GM21717 (cell line): Measurements from ENCODE around the gene PRCC.

Experiments used
- ATAC-seq: cut with Tn5 transposase; IDR thresholded peaks from one replicate; pipeline ENCODE4 v1.9.1; 2021; ENCODE audit warnings: mild to moderate bottlenecking, moderate library complexity; ENCODE audit not compliant: unreplicated experiment

The PRCC gene

GRCh38 chr1:156839426-156840109 is 72.2 kb downstream of the PRCC start:
- ATAC-seq = no peak

GRCh38 chr1:156840186-156840897 is 73.0 kb downstream of the PRCC start:
- ATAC-seq = no peak

- no peak for ATAC-seq
Measured at GRCh38 chr1:156840898-156841279, 73.6 kb downstream of the PRCC start.

- no peak for ATAC-seq
Measured at GRCh38 chr1:156841295-156841855, 74.0 kb downstream of the PRCC start.

- ATAC-seq = no peak
Measured at GRCh38 chr1:156842618-156843300, 75.4 kb downstream of the PRCC start.

GRCh38 chr1:156844102-156844501 is 76.8 kb downstream of the PRCC start:
- no peak for ATAC-seq

GRCh38 chr1:156844638-156845037 is 77.3 kb downstream of the PRCC start:
- no peak for ATAC-seq

GRCh38 chr1:156845055-156845952 is 78.0 kb downstream of the PRCC start:
- ATAC-seq = no peak

- no peak for ATAC-seq
Measured at GRCh38 chr1:156845953-156846545, 78.7 kb downstream of the PRCC start.

- ATAC-seq = no peak
Measured at GRCh38 chr1:156846643-156847042, 79.3 kb downstream of the PRCC start.

GRCh38 chr1:156847591-156848460 is 80.5 kb downstream of the PRCC start:
- ATAC-seq = no peak

- ATAC-seq = no peak
Measured at GRCh38 chr1:156848461-156849150, 81.3 kb downstream of the PRCC start.

GRCh38 chr1:156849151-156849496 is 81.8 kb downstream of the PRCC start:
- ATAC-seq = no peak
